Kidney (tissue), 14 donors: ENCODE measurements around the gene CNP. TPM values are rescaled to one million over a fixed set of nuclear protein-coding genes. Genes with fewer than 3 reads are reported as not detected.

ENCODE experiments used
- DNase-seq, 5 donors: peaks; one replicate each; pipeline ENCODE4 v3.0.0-alpha.2; 2013 to 2020
- FAIRE-seq: peaks from 2 replicates; lab custom pipeline; 2012; peaks lifted over from hg19 to GRCh38; lab: Jason Lieb, UNC
- H3K27ac ChIP-seq, 2 donors: one replicate each; pipeline ENCODE4 v1.7.0; 2013; ENCODE audit warnings: low read depth in 2 of 2, low read length in 2 of 2, inconsistent platforms in 1 of 2
- H3K27me3 ChIP-seq: one replicate; pipeline ENCODE4 v1.7.1; 2013; ENCODE audit warnings: low read length, inconsistent platforms; ENCODE audit not compliant: control insufficient read depth, insufficient read depth
- H3K36me3 ChIP-seq, 3 donors: one replicate each; pipeline versions ENCODE4 v1.7.0 to v1.7.1; 2013; ENCODE audit warnings: low read length in 3 of 3, control low read depth in 1 of 3, inconsistent platforms in 1 of 3; ENCODE audit not compliant: insufficient read depth in 3 of 3, control insufficient read depth in 2 of 3
- H3K4me1 ChIP-seq, 3 donors: one replicate each; pipeline versions ENCODE4 v1.7.0 to v1.7.1; 2013; ENCODE audit warnings: low read length in 3 of 3, inconsistent platforms in 1 of 3, low read depth in 1 of 3; ENCODE audit not compliant: control insufficient read depth in 2 of 3, insufficient read depth in 2 of 3
- H3K4me3 ChIP-seq, 3 donors: one replicate each; pipeline versions ENCODE4 v1.7.0 to v1.8.1; 2013; ENCODE audit warnings: low read length in 3 of 3, control low read depth in 1 of 3, inconsistent platforms in 1 of 3
- H3K9ac ChIP-seq, 3 donors: one replicate each; pipeline versions ENCODE4 v1.7.0 to v1.7.1; 2013; ENCODE audit warnings: low read length in 3 of 3, control low read depth in 1 of 3, inconsistent platforms in 1 of 3
- H3K9me3 ChIP-seq, 3 donors: one replicate each; pipeline versions ENCODE4 v1.7.0 to v1.7.1; 2013; ENCODE audit warnings: low read length in 3 of 3, control low read depth in 1 of 3, inconsistent platforms in 1 of 3; ENCODE audit not compliant: control insufficient read depth in 2 of 3, insufficient read depth in 1 of 3
- intact Hi-C: fragments of 100-400 bp; cut with DNase I; formaldehyde crosslinking; loops from one replicate; pipeline ENCODE4 v1.11.1; 2022
- polyA plus RNA-seq: library from polyadenylated mRNA; stranded (reverse); fragments of 350-450 nt; fragmentation: Illumina TruSeq; extraction: RNeasy Lipid Tissue Mini Kit (QIAGEN cat#74804); gene quantifications from one replicate; pipeline ENCODE4 v1.2.3, GENCODE V29; 2014; ENCODE audit warnings: low read depth, low replicate concordance; ENCODE audit not compliant: insufficient read depth
- total RNA-seq: library from RNA; stranded (reverse); fragmentation: NEBNext Ultra II Directional; extraction: Animal tissue kit (Norgen Biotek cat#: 25700); gene quantifications from one replicate; pipeline ENCODE4 v1.2.1, GENCODE V29; 2021
- TF ChIP-seq, protein P1 (sequence below): IDR thresholded peaks from 3 replicates; pipeline ENCODE4 v1.5.1; 2012; ENCODE audit warnings: mild to moderate bottlenecking, moderate library complexity, borderline replicate concordance; ENCODE audit not compliant: insufficient read depth; ENCODE audit errors: extremely low read depth
- donor health status: control.
- donor health status: control.
- donor health status: control.
- donor health status: control.
- donor health status: control.
- donor health status: DM: yes; HTN: yes; CAD: no.
- donor health status: Normal renal cell carcinoma (clear cell type).

The CNP gene
- total and polyA plus RNA-seq, 2 donors from 2014 or later, result 64.0 to 87.5 TPM

DNA sequence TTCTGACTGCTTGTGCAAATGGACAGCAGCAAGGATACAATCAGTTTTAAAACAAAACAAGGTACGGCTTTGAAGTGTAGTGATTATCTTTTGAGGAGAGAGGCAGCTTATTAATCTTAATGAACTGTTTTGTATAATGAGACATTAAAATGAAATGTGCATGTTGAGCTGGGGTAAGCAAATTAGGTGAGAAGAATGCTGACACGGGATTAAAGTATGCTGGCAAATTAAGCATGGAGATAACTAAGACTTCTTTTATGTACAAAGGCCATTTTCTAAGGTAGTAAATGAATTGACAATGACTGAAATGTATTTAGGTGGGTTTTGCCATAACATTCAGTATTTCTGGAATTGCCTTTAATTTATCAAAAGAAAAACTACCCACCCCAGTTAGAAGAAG is 31.9 kb downstream of the CNP start:
- FAIRE-seq, result no peak
- H3K36me3 ChIP-seq, result peaks cover 13 to 57% (median 32%) of the 10 kb centered on the region in 3 donors
- no peak overlapping the region for H3K27ac ChIP-seq
- DNase-seq, result no peak
- peaks cover 0 to 16% (median 5%) of the 10 kb centered on the region in 3 donors for H3K4me1 ChIP-seq
- H3K27me3 ChIP-seq, result no peaks in the 10 kb centered on the region
- TF ChIP-seq, protein P1, sequence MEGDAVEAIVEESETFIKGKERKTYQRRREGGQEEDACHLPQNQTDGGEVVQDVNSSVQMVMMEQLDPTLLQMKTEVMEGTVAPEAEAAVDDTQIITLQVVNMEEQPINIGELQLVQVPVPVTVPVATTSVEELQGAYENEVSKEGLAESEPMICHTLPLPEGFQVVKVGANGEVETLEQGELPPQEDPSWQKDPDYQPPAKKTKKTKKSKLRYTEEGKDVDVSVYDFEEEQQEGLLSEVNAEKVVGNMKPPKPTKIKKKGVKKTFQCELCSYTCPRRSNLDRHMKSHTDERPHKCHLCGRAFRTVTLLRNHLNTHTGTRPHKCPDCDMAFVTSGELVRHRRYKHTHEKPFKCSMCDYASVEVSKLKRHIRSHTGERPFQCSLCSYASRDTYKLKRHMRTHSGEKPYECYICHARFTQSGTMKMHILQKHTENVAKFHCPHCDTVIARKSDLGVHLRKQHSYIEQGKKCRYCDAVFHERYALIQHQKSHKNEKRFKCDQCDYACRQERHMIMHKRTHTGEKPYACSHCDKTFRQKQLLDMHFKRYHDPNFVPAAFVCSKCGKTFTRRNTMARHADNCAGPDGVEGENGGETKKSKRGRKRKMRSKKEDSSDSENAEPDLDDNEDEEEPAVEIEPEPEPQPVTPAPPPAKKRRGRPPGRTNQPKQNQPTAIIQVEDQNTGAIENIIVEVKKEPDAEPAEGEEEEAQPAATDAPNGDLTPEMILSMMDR, result no peak
- no peak overlapping the region for H3K9ac ChIP-seq
- H3K4me3 ChIP-seq, result no peak overlapping the region
- intact Hi-C loops, result no loop called here
- H3K9me3 ChIP-seq, result no peaks in the 10 kb centered on the region

DNA sequence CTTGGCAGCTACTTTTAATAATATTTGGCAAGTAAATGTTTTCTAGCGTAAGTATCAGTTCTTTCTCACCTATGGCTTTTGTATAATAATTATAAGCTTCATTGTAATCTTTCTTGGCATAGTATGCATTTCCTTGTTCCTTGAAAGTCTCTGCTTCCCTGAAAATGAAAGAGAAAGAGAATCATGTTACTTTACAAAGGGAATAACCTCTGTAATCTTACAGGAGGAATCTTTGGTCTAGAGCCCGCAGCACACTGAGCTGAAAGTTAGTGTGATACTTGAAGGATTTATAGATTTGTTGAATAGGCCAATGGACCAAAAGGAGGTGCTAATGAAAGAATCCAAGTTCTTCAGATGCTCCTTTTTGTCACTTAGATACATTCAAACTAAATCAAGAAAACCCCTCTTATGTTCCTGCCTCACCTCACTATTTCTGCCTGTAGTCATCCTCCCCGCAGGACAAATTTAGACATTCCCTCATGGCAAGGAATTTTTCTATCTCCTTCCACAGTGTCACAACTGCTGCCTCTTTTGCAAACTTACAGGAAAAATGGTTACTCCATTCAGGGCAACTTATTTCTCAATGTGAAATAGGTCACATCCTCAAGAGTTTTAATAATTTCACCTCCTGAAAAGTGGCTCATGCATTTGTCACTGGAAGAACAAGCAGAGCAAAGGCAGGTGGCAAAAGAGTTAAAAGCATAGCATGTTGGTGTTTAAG is 34.0 kb downstream of the CNP start:
- DNase-seq (no peak), FAIRE-seq (no peak)
- peaks cover 0 to 25% (median 5%) of the 10 kb centered on the region in 3 donors for H3K4me1 ChIP-seq
- no peak overlapping the region for H3K4me3 ChIP-seq
- H3K9me3 ChIP-seq, result no peaks in the 10 kb centered on the region
- intact Hi-C loops, result no loop called here
- TF ChIP-seq, protein P1, result no peak
- H3K27me3 ChIP-seq, result no peaks in the 10 kb centered on the region
- no peak overlapping the region for H3K9ac ChIP-seq
- no peak overlapping the region for H3K27ac ChIP-seq
- H3K36me3 ChIP-seq, result peaks cover 13 to 47% (median 27%) of the 10 kb centered on the region in 3 donors

DNA sequence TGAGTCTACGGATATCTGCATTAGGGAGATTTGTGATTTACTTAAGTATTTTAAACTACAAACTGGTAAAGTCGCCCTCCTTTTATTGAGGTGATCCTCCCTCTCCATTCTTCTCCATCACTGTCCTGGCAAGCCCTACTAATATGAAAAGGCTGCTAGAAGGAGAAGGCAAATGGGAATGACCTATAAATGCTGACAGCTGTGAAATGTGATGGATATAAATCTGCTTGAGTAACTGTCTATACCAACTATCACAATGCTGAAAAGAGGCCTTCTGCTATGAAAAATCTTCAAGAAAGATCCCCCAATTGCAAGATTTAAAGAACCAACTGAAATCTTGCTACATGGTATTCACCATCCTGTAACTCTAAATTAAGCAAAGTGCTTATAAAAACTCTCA is 35.1 kb downstream of the CNP start:
- H3K4me3 ChIP-seq, result no peak overlapping the region
- H3K36me3 ChIP-seq, result peaks cover 13 to 37% (median 21%) of the 10 kb centered on the region in 3 donors
- H3K9ac ChIP-seq, result no peak overlapping the region
- FAIRE-seq (no peak), DNase-seq (no peak)
- no peaks in the 10 kb centered on the region for H3K9me3 ChIP-seq
- no peaks in the 10 kb centered on the region for H3K27me3 ChIP-seq
- H3K27ac ChIP-seq, result no peak overlapping the region
- peaks cover 0 to 25% (median 5%) of the 10 kb centered on the region in 3 donors for H3K4me1 ChIP-seq
- TF ChIP-seq, protein P1, result no peak
- intact Hi-C loops, result no loop called here
